DOHH2 (cell line): ENCODE data around the gene TAGLN2.

Experiments used
- H3F3A ChIP-seq: fragments of 200-600 bp; sonication (generic), shearing (Covaris generic); 2 replicates; pipeline ENCODE4 v1.6.0; 2016; ENCODE audit warnings: antibody characterized with exemption, mild to moderate bottlenecking; ENCODE audit not compliant: control insufficient read depth, insufficient read depth
- H3K27ac ChIP-seq: fragments of 200-600 bp; sonication (generic); 2 replicates; pipeline ENCODE4 v1.5.1; 2014; ENCODE audit warnings: low read depth, mild to moderate bottlenecking, low read length, moderate library complexity
- H3K27me3 ChIP-seq: fragments of 200-600 bp; sonication (generic); 2 replicates; pipeline ENCODE4 v1.6.1; 2014; ENCODE audit warnings: mild to moderate bottlenecking, low read length, mixed read lengths; ENCODE audit not compliant: control insufficient read depth
- H3K36me3 ChIP-seq: fragments of 200-600 bp; sonication (generic); 2 replicates; pipeline ENCODE4 v1.6.1; 2014; ENCODE audit warnings: mild to moderate bottlenecking, low read length, moderate library complexity, mixed read lengths; ENCODE audit not compliant: control insufficient read depth
- H3K4me1 ChIP-seq: fragments of 200-600 bp; sonication (generic); 2 replicates; pipeline ENCODE4 v1.6.1; 2014; ENCODE audit warnings: mild to moderate bottlenecking, low read length, mixed read lengths; ENCODE audit not compliant: control insufficient read depth
- H3K4me2 ChIP-seq: fragments of 200-600 bp; sonication (generic); 2 replicates; pipeline ENCODE4 v1.6.0; 2014; ENCODE audit warnings: mild to moderate bottlenecking, low read length, moderate library complexity
- H3K4me3 ChIP-seq: fragments of 200-600 bp; sonication (generic); 2 replicates; pipeline ENCODE4 v1.5.1; 2014; ENCODE audit warnings: mild to moderate bottlenecking, low read length, mixed read lengths
- H3K79me2 ChIP-seq: fragments of 200-600 bp; sonication (generic); 2 replicates; pipeline ENCODE4 v1.6.1; 2014; ENCODE audit warnings: mild to moderate bottlenecking, low read length, mixed read lengths; ENCODE audit not compliant: control insufficient read depth
- H3K9me2 ChIP-seq: fragments of 200-600 bp; sonication (generic); replicated peaks from 2 replicates; pipeline ENCODE4 v1.6.1; 2014; ENCODE audit warnings: mild to moderate bottlenecking, low read length, mixed read lengths; ENCODE audit not compliant: control insufficient read depth
- H3K9me3 ChIP-seq: fragments of 200-600 bp; sonication (generic); 2 replicates; pipeline ENCODE4 v1.6.1; 2014; ENCODE audit warnings: antibody characterized with exemption, low read length, mixed read lengths; ENCODE audit not compliant: control insufficient read depth, insufficient read depth
- H4K20me1 ChIP-seq: fragments of 200-600 bp; sonication (generic); 2 replicates; pipeline ENCODE4 v1.6.0; 2014; ENCODE audit warnings: low read depth, mild to moderate bottlenecking, antibody characterized with exemption, low read length, moderate library complexity; ENCODE audit not compliant: control insufficient read depth, insufficient read depth
- EZH2phosphoT487 ChIP-seq: fragments of 200-600 bp; sonication (generic); IDR thresholded peaks from 2 replicates; pipeline ENCODE4 v1.6.1; 2017; ENCODE audit warnings: borderline replicate concordance, mild to moderate bottlenecking, antibody characterized with exemption, low read length, moderate library complexity, mixed read lengths
- TF ChIP-seq, protein P1 (sequence below): fragments of 200-600 bp; sonication (generic); IDR thresholded peaks from one replicate; pipeline ENCODE4 v1.5.1; 2014; ENCODE audit warnings: antibody characterized with exemption, mild to moderate bottlenecking, low read depth, low read length; ENCODE audit not compliant: poor library complexity, severe bottlenecking

The TAGLN2 gene

DNA sequence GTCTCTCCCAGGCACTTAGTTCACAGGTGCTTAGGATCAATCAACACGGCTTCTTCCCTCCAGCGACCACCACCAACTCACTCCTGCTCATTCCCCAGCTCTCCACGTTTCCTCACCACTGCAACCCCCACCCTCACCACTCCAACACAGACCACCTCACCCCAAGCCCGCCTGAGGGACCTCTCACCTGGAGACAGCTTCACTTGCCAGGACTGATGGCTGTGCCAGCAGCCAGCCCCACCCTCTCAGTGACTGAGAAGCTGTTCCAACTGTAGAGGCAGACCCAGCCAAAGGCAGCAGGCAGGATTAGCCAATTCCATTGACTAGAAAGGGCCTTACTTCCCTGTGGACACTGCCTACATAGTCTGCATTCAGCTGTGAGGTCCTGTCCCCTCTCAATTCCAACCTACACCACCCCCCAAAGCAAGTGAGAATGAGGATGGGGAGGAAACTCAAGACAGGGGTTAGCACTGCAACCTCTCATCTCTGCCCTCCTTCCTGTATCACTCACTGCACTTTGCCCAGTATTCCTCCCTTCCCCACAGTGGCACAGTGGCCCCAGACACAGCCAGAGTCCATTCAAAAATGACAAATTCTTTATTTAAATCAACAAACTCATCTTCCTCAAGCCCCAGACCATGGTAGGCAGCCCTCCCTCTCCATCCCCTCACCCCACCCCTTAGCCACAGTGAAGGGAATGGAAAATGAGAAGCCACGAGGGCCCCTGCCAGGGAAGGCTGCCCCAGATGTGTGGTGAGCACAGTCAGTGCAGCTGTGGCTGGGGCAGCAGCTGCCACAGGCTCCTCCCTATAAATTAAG lies 7.6 kb downstream of the TAGLN2 start:
- Histone ChIP-seq H3K27me3 (no peaks in the 10 kb centered on the region), H3K36me3 (peaks cover 68% of the 10 kb centered on the region), H3K4me3 (no peak overlapping the region), H3K9me2 (no peaks in the 10 kb centered on the region), H4K20me1 (peaks cover 18% of the 10 kb centered on the region), H3K79me2 (peaks cover 33% of the 10 kb centered on the region), H3K4me1 (peaks cover 21% of the 10 kb centered on the region), H3K4me2 (no peak overlapping the region), H3F3A (peaks cover 5% of the 10 kb centered on the region), H3K27ac (no peak overlapping the region), H3K9me3 (no peaks in the 10 kb centered on the region)
- TF ChIP-seq EZH2phosphoT487: no peak
- TF ChIP-seq, protein P1, sequence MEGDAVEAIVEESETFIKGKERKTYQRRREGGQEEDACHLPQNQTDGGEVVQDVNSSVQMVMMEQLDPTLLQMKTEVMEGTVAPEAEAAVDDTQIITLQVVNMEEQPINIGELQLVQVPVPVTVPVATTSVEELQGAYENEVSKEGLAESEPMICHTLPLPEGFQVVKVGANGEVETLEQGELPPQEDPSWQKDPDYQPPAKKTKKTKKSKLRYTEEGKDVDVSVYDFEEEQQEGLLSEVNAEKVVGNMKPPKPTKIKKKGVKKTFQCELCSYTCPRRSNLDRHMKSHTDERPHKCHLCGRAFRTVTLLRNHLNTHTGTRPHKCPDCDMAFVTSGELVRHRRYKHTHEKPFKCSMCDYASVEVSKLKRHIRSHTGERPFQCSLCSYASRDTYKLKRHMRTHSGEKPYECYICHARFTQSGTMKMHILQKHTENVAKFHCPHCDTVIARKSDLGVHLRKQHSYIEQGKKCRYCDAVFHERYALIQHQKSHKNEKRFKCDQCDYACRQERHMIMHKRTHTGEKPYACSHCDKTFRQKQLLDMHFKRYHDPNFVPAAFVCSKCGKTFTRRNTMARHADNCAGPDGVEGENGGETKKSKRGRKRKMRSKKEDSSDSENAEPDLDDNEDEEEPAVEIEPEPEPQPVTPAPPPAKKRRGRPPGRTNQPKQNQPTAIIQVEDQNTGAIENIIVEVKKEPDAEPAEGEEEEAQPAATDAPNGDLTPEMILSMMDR: no peak

DNA sequence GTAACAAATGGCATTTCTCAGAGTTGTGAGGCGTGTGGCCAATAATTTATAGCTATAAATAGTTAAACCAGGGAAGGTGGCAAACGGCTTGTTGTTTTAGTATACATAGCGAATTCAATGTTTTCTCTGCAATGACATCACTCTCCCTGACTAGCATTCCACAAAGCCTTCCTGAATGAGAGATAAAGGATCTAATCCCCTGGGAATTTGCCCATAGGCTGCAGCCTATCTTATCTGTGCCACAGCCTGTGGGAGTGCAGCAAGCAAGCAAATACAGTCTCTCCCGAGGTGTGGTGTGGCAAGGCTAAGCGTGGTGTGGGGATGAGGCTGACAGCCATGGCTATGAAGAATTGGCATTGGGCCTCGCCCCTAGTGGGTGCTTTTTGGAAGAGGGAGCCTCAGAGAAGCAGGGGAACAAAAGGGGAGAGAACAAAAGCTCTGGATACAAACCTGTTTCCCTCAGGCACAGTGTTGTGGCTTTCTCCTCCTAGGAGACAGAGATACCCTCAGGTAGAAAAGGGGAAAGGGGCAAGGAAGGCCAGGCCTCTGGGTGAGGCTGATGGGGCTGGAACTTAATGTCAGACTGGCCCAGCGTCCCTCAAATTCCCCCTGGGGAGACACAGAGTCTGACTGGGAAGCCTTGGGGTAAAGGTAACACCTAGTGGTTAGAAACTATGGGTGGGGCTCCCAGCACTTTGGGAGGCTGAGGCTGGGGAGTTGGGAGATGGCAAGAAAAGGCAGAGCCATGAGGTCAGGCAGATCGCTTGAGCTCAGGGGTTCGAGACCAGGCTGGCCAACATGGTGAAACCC lies 8.9 kb downstream of the TAGLN2 start:
- Histone ChIP-seq H3F3A (peaks cover 5% of the 10 kb centered on the region), H3K79me2 (peaks cover 20% of the 10 kb centered on the region), H3K9me2 (no peaks in the 10 kb centered on the region), H3K4me2 (no peak overlapping the region), H3K4me1 (peaks cover 8% of the 10 kb centered on the region), H3K9me3 (no peaks in the 10 kb centered on the region), H3K27ac (no peak overlapping the region), H3K27me3 (no peaks in the 10 kb centered on the region), H3K4me3 (no peak overlapping the region), H3K36me3 (peaks cover 55% of the 10 kb centered on the region), H4K20me1 (peaks cover 16% of the 10 kb centered on the region)
- TF ChIP-seq, protein P1: no peak
- no peak for TF ChIP-seq EZH2phosphoT487

DNA sequence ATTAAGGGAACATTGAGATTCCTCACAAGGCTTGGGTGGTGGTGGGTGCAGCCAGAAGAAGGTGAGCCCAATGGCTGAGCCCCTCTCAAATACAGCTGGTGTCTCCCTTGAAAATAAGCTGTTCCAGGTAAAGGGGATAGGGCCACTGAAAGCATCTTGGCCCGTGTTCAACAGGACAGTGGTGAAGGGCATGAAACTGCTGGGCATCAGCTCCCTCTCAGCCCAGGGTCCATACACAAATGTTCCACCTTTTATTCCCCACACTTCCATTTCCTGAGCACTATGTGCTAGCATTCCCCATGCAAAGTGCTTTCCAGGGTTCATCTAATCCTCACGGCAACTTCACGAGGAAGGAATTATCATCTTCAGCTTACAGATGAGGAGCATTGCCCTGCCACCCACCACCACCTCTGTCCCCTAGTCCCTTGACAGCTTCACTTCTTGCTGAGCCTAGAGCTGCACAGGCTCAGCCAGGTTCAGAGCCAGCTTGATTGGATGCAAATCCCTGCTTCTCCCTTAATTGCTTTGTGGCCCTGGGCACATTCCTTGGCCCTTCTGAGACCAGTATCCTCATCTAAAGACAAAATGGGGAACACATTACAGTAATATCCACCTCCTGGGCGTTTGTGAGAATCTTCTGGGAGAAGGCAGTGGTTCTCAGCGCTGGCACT lies 9.6 kb downstream of the TAGLN2 start:
- Histone ChIP-seq H3K4me1 (peaks cover 7% of the 10 kb centered on the region), H3K36me3 (peaks cover 48% of the 10 kb centered on the region), H3K27me3 (no peaks in the 10 kb centered on the region), H3K4me2 (no peak overlapping the region), H3K9me2 (no peaks in the 10 kb centered on the region), H3K9me3 (no peaks in the 10 kb centered on the region), H3K79me2 (peaks cover 13% of the 10 kb centered on the region), H4K20me1 (peaks cover 11% of the 10 kb centered on the region), H3K27ac (no peak overlapping the region), H3F3A (peaks cover 5% of the 10 kb centered on the region), H3K4me3 (no peak overlapping the region)
- TF ChIP-seq, protein P1: no peak
